ENCODE measurements around the gene MEIS2.

- TF ChIP-seq NCOA2 (CRISPR knock-in tag; IDR thresholded peaks at IDR 0.05): no peak
- TF ChIP-seq IRF2 (CRISPR knock-in tag; IDR thresholded peaks at IDR 0.05): no peak
- TF ChIP-seq EP300 (IDR thresholded peaks at IDR 0.05; ENCODE audit: low read depth in 2 of 2, low read length in 2 of 2): no peak
- no peak for TF ChIP-seq EP300 (CRISPR knock-in tag; IDR thresholded peaks at IDR 0.05; ENCODE audit: borderline replicate concordance)
- no peak for TF ChIP-seq MAFG (CRISPR knock-in tag; IDR thresholded peaks at IDR 0.05)
Observed at GRCh38 chr15:36924034-36924433, 176.3 kb downstream of the MEIS2 start.

Measured in HepG2 (cell line).